Measurements from ENCODE around the gene ABCC8.

DNA sequence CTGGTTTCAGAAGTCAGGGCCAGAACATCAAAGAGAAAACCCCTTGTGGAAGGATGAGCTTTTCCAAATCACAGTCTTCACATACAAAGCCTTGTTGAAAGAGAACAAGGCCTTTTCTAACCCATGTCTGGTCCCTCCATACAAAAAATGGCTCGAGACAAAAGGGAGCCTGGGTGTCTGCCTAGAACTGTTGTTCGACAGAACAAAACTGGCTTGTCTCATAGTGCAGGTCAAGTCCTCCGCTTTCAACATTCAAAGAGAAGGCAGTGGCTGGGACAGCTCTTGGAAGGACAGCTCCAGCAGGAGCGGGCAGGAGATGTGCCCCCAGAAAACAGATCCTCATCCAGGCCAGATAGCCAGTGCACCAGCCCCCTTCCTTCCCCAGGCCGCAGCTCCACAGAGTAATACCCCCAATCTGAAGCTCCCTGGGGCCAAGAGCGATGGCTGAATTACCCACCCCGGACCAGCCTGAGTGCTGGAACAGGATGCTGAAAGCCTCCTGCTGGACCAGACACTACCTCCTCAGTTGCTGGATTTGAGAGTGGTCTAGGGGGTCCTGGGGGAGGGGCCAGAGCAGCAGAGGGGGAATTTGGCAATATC is 40.0 kb upstream of the ABCC8 start:
- TF ChIP-seq POLR2AphosphoS5 (IDR thresholded peaks at IDR 0.05; ENCODE audit: borderline replicate concordance, low read depth, low read length) (no peak), EZH2 (IDR thresholded peaks at IDR 0.05) (no peak), FOXP2 (optimal IDR thresholded peaks at IDR 0.05; ENCODE audit: control extremely low read depth, extremely low read length, insufficient read depth) (no peak)

Data from SK-N-MC (cell line).